ENCODE results near the gene ZDHHC4.

The ZDHHC4 gene

DNA sequence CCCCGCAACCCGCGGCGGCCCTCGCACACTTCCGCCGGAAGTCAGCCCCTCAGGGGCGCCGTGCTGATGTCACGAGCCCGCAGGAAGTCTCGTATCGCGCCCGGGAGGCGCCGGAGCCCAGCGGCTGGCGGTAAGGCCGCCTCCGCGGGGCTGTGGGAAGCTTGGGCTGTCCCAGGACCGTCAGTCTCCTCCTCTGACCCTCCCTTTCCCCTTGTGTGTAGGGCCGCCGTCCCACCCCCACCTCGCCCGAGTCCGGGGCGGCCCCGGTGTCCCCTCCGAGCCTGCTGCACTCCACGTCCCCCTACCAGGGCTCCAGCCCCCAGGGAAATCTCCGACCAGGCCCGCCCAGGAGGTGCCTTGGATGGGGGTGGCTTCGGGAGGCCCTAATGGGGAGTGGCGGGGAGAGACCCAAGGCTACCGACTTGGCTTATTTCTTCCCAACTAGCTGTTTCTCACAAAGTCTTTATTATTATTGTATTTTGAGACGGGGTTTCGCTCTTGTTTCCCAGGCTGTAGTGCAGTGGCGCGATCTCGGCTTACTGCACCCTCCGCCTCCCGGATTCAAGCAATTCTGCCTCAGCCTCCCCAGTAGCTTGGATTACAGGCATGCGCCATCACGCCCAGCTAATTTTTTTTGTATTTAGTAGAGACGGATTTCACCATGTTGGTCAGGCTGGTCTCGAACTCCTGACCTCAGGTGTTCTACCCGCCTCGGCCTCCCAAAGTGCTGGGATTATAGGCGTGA lies at the start of gene ZDHHC4:
TSS of gene ZDHHC4 (plus strand) at position 86 of the 745 bp plus-strand sequence. CDS start 3,108 bp downstream, outside the sequence.
- H4K20me1 ChIP-seq (ENCODE audit: insufficient read depth): no peaks in the 10 kb centered on the region
- H3K79me2 ChIP-seq (ENCODE audit: insufficient read depth, low read depth): no peaks in the 10 kb centered on the region
- H3K4me3 ChIP-seq (IDR thresholded peaks at IDR 0.05; ENCODE audit: insufficient read depth, low read depth, low read length): no peak within 1 kb of the TSS
- H3K36me3 ChIP-seq (ENCODE audit: insufficient read depth): no peaks in the 10 kb centered on the region
- TF ChIP-seq, protein P1, sequence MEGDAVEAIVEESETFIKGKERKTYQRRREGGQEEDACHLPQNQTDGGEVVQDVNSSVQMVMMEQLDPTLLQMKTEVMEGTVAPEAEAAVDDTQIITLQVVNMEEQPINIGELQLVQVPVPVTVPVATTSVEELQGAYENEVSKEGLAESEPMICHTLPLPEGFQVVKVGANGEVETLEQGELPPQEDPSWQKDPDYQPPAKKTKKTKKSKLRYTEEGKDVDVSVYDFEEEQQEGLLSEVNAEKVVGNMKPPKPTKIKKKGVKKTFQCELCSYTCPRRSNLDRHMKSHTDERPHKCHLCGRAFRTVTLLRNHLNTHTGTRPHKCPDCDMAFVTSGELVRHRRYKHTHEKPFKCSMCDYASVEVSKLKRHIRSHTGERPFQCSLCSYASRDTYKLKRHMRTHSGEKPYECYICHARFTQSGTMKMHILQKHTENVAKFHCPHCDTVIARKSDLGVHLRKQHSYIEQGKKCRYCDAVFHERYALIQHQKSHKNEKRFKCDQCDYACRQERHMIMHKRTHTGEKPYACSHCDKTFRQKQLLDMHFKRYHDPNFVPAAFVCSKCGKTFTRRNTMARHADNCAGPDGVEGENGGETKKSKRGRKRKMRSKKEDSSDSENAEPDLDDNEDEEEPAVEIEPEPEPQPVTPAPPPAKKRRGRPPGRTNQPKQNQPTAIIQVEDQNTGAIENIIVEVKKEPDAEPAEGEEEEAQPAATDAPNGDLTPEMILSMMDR (conservative IDR thresholded peaks at IDR 0.05; ENCODE audit: low read depth, low read length): no peak
- no peaks in the 10 kb centered on the region for H3K4me1 ChIP-seq (ENCODE audit: low read depth, poor library complexity, severe bottlenecking)
- H2AFZ ChIP-seq (ENCODE audit: low read depth): peak within 1 kb of the TSS; percentile 67; the same call in 1 of the 2 replicates
- peak within 1 kb of the TSS; percentile 48; the same call in 1 of the 2 replicates for H3K9ac ChIP-seq
- no peaks in the 10 kb centered on the region for H3K27me3 ChIP-seq (ENCODE audit: insufficient read depth, low read depth)
- peak within 1 kb of the TSS; percentile 39 for H3K27ac ChIP-seq
- H3K4me2 ChIP-seq: peak within 1 kb of the TSS; percentile 20

DNA sequence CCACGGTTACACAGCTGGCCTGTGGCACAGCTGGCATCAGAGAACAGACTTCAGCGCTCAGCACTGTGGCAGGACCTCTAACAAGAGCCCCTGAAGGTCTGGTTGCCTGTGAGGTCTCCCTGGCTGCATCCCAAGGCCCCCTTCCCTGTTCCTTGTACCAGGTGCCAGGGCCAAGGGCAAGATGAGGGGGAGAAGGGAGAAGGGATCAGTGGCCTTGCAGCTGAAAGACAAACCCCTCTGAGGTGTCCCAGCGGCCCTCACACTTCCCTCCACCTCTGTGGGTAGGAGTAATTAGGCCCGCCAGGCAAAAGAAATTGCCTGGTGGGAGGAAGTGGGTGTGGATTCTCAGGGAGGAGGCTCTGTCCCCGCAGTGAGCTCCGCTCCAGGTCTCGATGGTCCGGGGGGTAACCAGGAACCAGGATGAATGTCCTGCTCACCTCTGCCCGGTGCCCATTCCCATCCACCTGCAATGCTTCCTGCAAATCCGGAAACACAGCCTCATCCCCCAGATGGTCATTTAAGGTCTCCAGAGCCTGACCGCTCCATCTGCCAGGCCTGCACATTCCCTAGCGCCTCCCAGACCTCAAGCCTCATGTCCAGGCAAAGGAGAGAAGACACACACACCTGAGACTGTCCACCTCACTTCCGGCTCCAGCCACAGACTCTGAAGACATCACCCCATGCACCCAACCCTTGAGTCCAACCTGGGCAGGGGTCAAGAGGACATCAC lies 48.7 kb upstream of the ZDHHC4 start:
- Histone ChIP-seq H2AFZ (ENCODE audit: low read depth) (no peak overlapping the region; the same call in 1 of the 2 replicates), H3K4me3 (IDR thresholded peaks at IDR 0.05; ENCODE audit: insufficient read depth, low read depth, low read length) (no peak overlapping the region), H3K9ac (no peak overlapping the region), H3K36me3 (ENCODE audit: insufficient read depth) (no peaks in the 10 kb centered on the region), H3K4me1 (ENCODE audit: low read depth, poor library complexity, severe bottlenecking) (no peaks in the 10 kb centered on the region), H4K20me1 (ENCODE audit: insufficient read depth) (no peaks in the 10 kb centered on the region), H3K27ac (no peak overlapping the region), H3K4me2 (no peak overlapping the region), H3K27me3 (ENCODE audit: insufficient read depth, low read depth) (peaks cover 9% of the 10 kb centered on the region; the same call in 1 of the 2 replicates), H3K79me2 (ENCODE audit: insufficient read depth, low read depth) (no peaks in the 10 kb centered on the region)
- TF ChIP-seq, protein P1 (conservative IDR thresholded peaks at IDR 0.05; ENCODE audit: low read depth, low read length): no peak

DNA sequence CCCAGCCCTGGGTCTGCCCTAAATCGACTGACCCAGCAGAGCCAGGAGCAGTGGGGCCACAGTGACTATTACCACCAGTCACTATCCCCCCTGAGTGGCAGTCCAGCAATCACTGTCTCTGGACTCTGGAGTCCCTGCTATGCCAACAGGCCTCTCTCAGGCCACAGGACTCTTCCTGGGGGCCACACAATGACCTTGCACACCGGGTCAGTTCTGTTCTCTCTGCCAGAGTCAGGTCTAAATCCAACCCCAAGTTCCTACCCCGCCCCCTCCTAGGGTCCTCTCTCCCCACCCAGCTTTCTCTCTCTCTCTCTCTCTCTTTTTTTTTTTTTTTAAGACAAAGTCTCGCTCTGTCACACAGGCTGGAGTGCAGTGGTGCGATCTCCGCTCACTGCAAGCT lies 47.6 kb upstream of the ZDHHC4 start:
- Histone ChIP-seq H3K4me3 (IDR thresholded peaks at IDR 0.05; ENCODE audit: insufficient read depth, low read depth, low read length) (no peak overlapping the region), H3K27me3 (ENCODE audit: insufficient read depth, low read depth) (peaks cover 9% of the 10 kb centered on the region; the same call in 1 of the 2 replicates), H2AFZ (ENCODE audit: low read depth) (no peak overlapping the region), H4K20me1 (ENCODE audit: insufficient read depth) (no peaks in the 10 kb centered on the region), H3K27ac (no peak overlapping the region), H3K4me2 (no peak overlapping the region), H3K36me3 (ENCODE audit: insufficient read depth) (no peaks in the 10 kb centered on the region), H3K9ac (no peak overlapping the region), H3K79me2 (ENCODE audit: insufficient read depth, low read depth) (no peaks in the 10 kb centered on the region), H3K4me1 (ENCODE audit: low read depth, poor library complexity, severe bottlenecking) (no peaks in the 10 kb centered on the region)
- TF ChIP-seq, protein P1 (conservative IDR thresholded peaks at IDR 0.05; ENCODE audit: low read depth, low read length): no peak

DNA sequence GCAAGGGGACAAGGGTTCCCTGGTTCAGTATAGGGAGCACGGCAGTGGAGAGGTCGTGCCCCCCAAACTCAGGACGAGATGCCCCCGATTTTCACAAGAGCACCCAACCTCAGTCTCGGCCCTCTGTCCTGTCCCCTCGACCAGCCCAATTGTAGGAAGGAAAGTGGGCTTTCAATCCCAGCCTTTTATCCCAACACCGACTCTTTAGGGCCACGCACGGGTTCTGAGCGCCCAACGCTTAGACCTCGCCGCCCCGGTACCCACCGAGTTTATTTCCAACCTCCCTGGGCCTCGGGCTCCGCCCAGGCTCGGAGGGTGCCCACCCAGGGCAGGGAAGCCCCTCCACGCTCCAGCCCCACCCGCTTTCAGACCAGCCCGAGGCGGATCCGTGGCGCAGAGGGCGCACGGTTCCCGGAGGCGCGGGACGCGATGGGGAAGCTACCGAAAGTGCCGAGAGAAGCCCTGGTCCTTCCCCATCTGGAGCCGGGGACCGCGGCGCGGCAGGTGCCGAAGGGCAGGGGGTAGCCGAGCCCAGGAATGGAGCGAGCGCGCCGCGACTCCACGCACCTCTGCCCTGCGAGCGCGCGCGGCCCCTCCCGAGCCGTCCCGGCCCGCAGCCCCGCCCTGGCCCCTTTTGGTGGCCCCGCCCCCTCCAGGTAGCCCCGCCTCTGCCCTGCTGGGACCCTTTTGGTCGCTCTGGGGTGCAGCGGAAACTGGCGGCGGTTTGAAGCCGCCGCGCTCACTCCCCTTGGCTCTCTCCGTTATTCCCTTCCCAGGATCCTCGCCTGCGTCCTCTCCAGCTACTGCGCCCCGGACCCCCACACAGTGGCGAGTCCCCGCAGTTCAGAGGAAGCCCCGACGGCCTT lies 46.4 kb upstream of the ZDHHC4 start:
- Histone ChIP-seq H3K27me3 (ENCODE audit: insufficient read depth, low read depth) (peaks cover 9% of the 10 kb centered on the region; the same call in 1 of the 2 replicates), H3K27ac (no peak overlapping the region)

More for the DNA sequence above, 46.4 kb upstream of the ZDHHC4 start:
- Histone ChIP-seq H3K4me1 (ENCODE audit: low read depth, poor library complexity, severe bottlenecking) (no peaks in the 10 kb centered on the region), H3K4me3 (IDR thresholded peaks at IDR 0.05; ENCODE audit: insufficient read depth, low read depth, low read length) (no peak overlapping the region), H3K36me3 (ENCODE audit: insufficient read depth) (no peaks in the 10 kb centered on the region), H4K20me1 (ENCODE audit: insufficient read depth) (no peaks in the 10 kb centered on the region), H3K4me2 (no peak overlapping the region), H3K9ac (no peak overlapping the region), H2AFZ (ENCODE audit: low read depth) (no peak overlapping the region), H3K79me2 (ENCODE audit: insufficient read depth, low read depth) (no peaks in the 10 kb centered on the region)
- TF ChIP-seq, protein P1 (conservative IDR thresholded peaks at IDR 0.05; ENCODE audit: low read depth, low read length): no peak

Data from KMS-11 (cell line).